ENCODE measurements around the gene DNAJC2.

The DNAJC2 gene

GRCh38 chr7:103388469-103389140 is 44.0 kb upstream of the DNAJC2 start:
- H3K4me1 ChIP-seq (ENCODE audit: low read depth, poor library complexity, severe bottlenecking) = no peaks in the 10 kb centered on the region
- no peaks in the 10 kb centered on the region for H4K20me1 ChIP-seq (ENCODE audit: insufficient read depth)
- TF ChIP-seq CTCF (conservative IDR thresholded peaks at IDR 0.05; ENCODE audit: low read depth, low read length) = no peak
- H3K27me3 ChIP-seq (ENCODE audit: insufficient read depth, low read depth) = no peaks in the 10 kb centered on the region
- H3K9ac ChIP-seq = no peak overlapping the region
- no peak overlapping the region for H3K27ac ChIP-seq
- H3K4me2 ChIP-seq = no peak overlapping the region
- no peak overlapping the region for H2AFZ ChIP-seq (ENCODE audit: low read depth)
- no peaks in the 10 kb centered on the region for H3K79me2 ChIP-seq (ENCODE audit: insufficient read depth, low read depth)
- no peak overlapping the region for H3K4me3 ChIP-seq (IDR thresholded peaks at IDR 0.05; ENCODE audit: insufficient read depth, low read depth, low read length)
- no peaks in the 10 kb centered on the region for H3K36me3 ChIP-seq (ENCODE audit: insufficient read depth)

GRCh38 chr7:103387242-103387641 is 42.7 kb upstream of the DNAJC2 start:
- Histone ChIP-seq H3K4me1 (ENCODE audit: low read depth, poor library complexity, severe bottlenecking) (no peaks in the 10 kb centered on the region), H3K9ac (no peak overlapping the region), H3K79me2 (ENCODE audit: insufficient read depth, low read depth) (no peaks in the 10 kb centered on the region), H4K20me1 (ENCODE audit: insufficient read depth) (no peaks in the 10 kb centered on the region), H3K27ac (no peak overlapping the region), H3K27me3 (ENCODE audit: insufficient read depth, low read depth) (no peaks in the 10 kb centered on the region), H2AFZ (ENCODE audit: low read depth) (no peak overlapping the region), H3K4me2 (no peak overlapping the region), H3K36me3 (ENCODE audit: insufficient read depth) (no peaks in the 10 kb centered on the region), H3K4me3 (IDR thresholded peaks at IDR 0.05; ENCODE audit: insufficient read depth, low read depth, low read length) (no peak overlapping the region)
- no peak for TF ChIP-seq CTCF (conservative IDR thresholded peaks at IDR 0.05; ENCODE audit: low read depth, low read length)

GRCh38 chr7:103382032-103382402 is 37.5 kb upstream of the DNAJC2 start:
- H3K79me2 ChIP-seq (ENCODE audit: insufficient read depth, low read depth) = no peaks in the 10 kb centered on the region
- no peak overlapping the region for H3K4me3 ChIP-seq (IDR thresholded peaks at IDR 0.05; ENCODE audit: insufficient read depth, low read depth, low read length)
- no peak for TF ChIP-seq CTCF (conservative IDR thresholded peaks at IDR 0.05; ENCODE audit: low read depth, low read length)
- H2AFZ ChIP-seq (ENCODE audit: low read depth) = no peak overlapping the region
- no peak overlapping the region for H3K9ac ChIP-seq
- H4K20me1 ChIP-seq (ENCODE audit: insufficient read depth) = no peaks in the 10 kb centered on the region
- H3K36me3 ChIP-seq (ENCODE audit: insufficient read depth) = no peaks in the 10 kb centered on the region
- no peaks in the 10 kb centered on the region for H3K4me1 ChIP-seq (ENCODE audit: low read depth, poor library complexity, severe bottlenecking)
- H3K27me3 ChIP-seq (ENCODE audit: insufficient read depth, low read depth) = no peaks in the 10 kb centered on the region
- H3K4me2 ChIP-seq = no peak overlapping the region
- no peak overlapping the region for H3K27ac ChIP-seq

GRCh38 chr7:103381280-103382031 is 36.9 kb upstream of the DNAJC2 start:
- Histone ChIP-seq H3K4me3 (IDR thresholded peaks at IDR 0.05; ENCODE audit: insufficient read depth, low read depth, low read length) (no peak overlapping the region), H3K27ac (no peak overlapping the region), H3K4me1 (ENCODE audit: low read depth, poor library complexity, severe bottlenecking) (no peaks in the 10 kb centered on the region), H3K4me2 (no peak overlapping the region), H3K36me3 (ENCODE audit: insufficient read depth) (no peaks in the 10 kb centered on the region), H3K79me2 (ENCODE audit: insufficient read depth, low read depth) (no peaks in the 10 kb centered on the region), H3K27me3 (ENCODE audit: insufficient read depth, low read depth) (no peaks in the 10 kb centered on the region), H4K20me1 (ENCODE audit: insufficient read depth) (no peaks in the 10 kb centered on the region), H2AFZ (ENCODE audit: low read depth) (no peak overlapping the region), H3K9ac (no peak overlapping the region)
- no peak for TF ChIP-seq CTCF (conservative IDR thresholded peaks at IDR 0.05; ENCODE audit: low read depth, low read length)

Measured in KMS-11 (cell line).